H1 (cell line): ENCODE results near the gene SPACA9. TPM values are rescaled to one million over a fixed set of nuclear protein-coding genes. Genes with fewer than 3 reads are reported as not detected.

Source experiments
- ASH2L ChIP-seq: fragments of 200-600, 300-600 bp; sonication (generic); IDR thresholded peaks from one replicate; pipeline ENCODE4 v1.7.1; 2017; ENCODE audit warnings: low read length
- ATF2 ChIP-seq: IDR thresholded peaks from 2 replicates; pipeline ENCODE4 v1.6.1; 2012; ENCODE audit warnings: low read length, inconsistent platforms
- ATF3 ChIP-seq: IDR thresholded peaks from 2 replicates; pipeline ENCODE4 v1.6.1; 2011; ENCODE audit warnings: low read depth, mild to moderate bottlenecking, low read length; ENCODE audit not compliant: insufficient read depth
- BRCA1 ChIP-seq: IDR thresholded peaks from 2 replicates; pipeline ENCODE4 v1.6.1; 2012; ENCODE audit warnings: low read depth, low read length, improper control_type of control experiment
- CBX8 ChIP-seq: fragments of 300-800, 300-1000 bp; sonication (generic); IDR thresholded peaks from 2 replicates; pipeline ENCODE4 v1.7.1; 2016; ENCODE audit warnings: low read depth, low read length, borderline replicate concordance
- CREB1 ChIP-seq: IDR thresholded peaks from 2 replicates; pipeline ENCODE4 v1.6.1; 2012; ENCODE audit warnings: inconsistent platforms
- EP300 ChIP-seq, 2 experiments: IDR thresholded peaks; 1 replicate in 1 of 2; 2 replicates in 1 of 2; pipeline ENCODE4 v1.6.1; 2011 to 2012; ENCODE audit warnings: low read depth in 2 of 2, low read length in 2 of 2, mild to moderate bottlenecking in 2 of 2, borderline replicate concordance in 1 of 2, inconsistent platforms in 1 of 2, moderate library complexity in 1 of 2
- GABPA ChIP-seq: IDR thresholded peaks from 2 replicates; pipeline ENCODE4 v1.6.1; 2011; ENCODE audit warnings: mild to moderate bottlenecking, low read length, moderate library complexity, borderline replicate concordance; ENCODE audit not compliant: insufficient read depth
- JUN ChIP-seq: IDR thresholded peaks from 2 replicates; pipeline ENCODE4 v1.6.1; 2011; ENCODE audit warnings: low read depth, mild to moderate bottlenecking, improper control_type of control experiment, low read length
- JUND ChIP-seq: IDR thresholded peaks from 2 replicates; pipeline ENCODE4 v1.6.1; 2011; ENCODE audit warnings: mild to moderate bottlenecking, improper control_type of control experiment, low read length
- KDM4A ChIP-seq: IDR thresholded peaks from one replicate; pipeline ENCODE4 v1.7.1; 2012; ENCODE audit warnings: low read depth, mild to moderate bottlenecking, moderate library complexity, low read length, inconsistent platforms; ENCODE audit not compliant: severe bottlenecking
- MAFK ChIP-seq: IDR thresholded peaks from 2 replicates; pipeline ENCODE4 v1.6.1; 2012; ENCODE audit warnings: low read depth, mild to moderate bottlenecking, improper control_type of control experiment, low read length
- PHF8 ChIP-seq: fragments of 200-600 bp; sonication (generic); conservative IDR thresholded peaks from 2 replicates; pipeline ENCODE4 v1.7.1; 2012; ENCODE audit warnings: low read depth, mild to moderate bottlenecking, inconsistent platforms, low read length, moderate library complexity
- RFX5 ChIP-seq: IDR thresholded peaks from 2 replicates; pipeline ENCODE4 v1.6.1; 2011; ENCODE audit warnings: low read depth, low read length, improper control_type of control experiment, borderline replicate concordance
- SAP30 ChIP-seq: fragments of 300-600 bp; sonication (generic); IDR thresholded peaks from 2 replicates; pipeline ENCODE4 v1.7.1; 2012; ENCODE audit warnings: low read length, moderate library complexity, mild to moderate bottlenecking, inconsistent platforms; ENCODE audit not compliant: insufficient read depth, insufficient replicate concordance
- SIRT6 ChIP-seq: IDR thresholded peaks from one replicate; pipeline ENCODE4 v1.7.1; 2012; ENCODE audit warnings: low read length, inconsistent platforms
- SIX5 ChIP-seq: IDR thresholded peaks from 2 replicates; pipeline ENCODE4 v1.6.1; 2011; ENCODE audit warnings: mild to moderate bottlenecking, low read depth, low read length
- SP2 ChIP-seq: IDR thresholded peaks from 2 replicates; pipeline ENCODE4 v1.6.1; 2012; ENCODE audit warnings: mild to moderate bottlenecking, low read length, inconsistent platforms
- SUZ12 ChIP-seq: fragments of 200-600 bp; sonication (generic); IDR thresholded peaks from 2 replicates; pipeline ENCODE4 v1.6.1; 2012; ENCODE audit warnings: mild to moderate bottlenecking, inconsistent platforms, low read length, moderate library complexity, mixed read lengths
- TAF1 ChIP-seq: IDR thresholded peaks from 2 replicates; pipeline ENCODE4 v1.6.1; 2011; ENCODE audit warnings: mild to moderate bottlenecking, low read depth, low read length
- TBP ChIP-seq: IDR thresholded peaks from 2 replicates; pipeline ENCODE4 v1.6.1; 2011; ENCODE audit warnings: low read depth, low read length, improper control_type of control experiment
- TCF12 ChIP-seq: IDR thresholded peaks from 2 replicates; pipeline ENCODE4 v1.6.1; 2011; ENCODE audit warnings: low read depth, mild to moderate bottlenecking, low read length
- polyA plus RNA-seq, 7 experiments: library from polyadenylated mRNA; depleted of rRNA in 3 of 7; stranded (reverse) in 5 of 7; unstranded in 2 of 7; fragments of >200 nt in 5 of 7; fragments of 200-250 nt in 2 of 7; gene quantifications; 1 replicate in 5 of 7; 2 replicates in 1 of 7; 4 replicates in 1 of 7; pipeline versions ENCODE4 v1.2.1 to v1.2.3, GENCODE V29; 2011 to 2013; ENCODE audit warnings: missing spikeins in 2 of 7, mixed read lengths in 2 of 7
- total RNA-seq: library from RNA; stranded (reverse); fragmentation: NEBNext Ultra II Directional; extraction: Animal tissue kit (Norgen Biotek cat#: 25700); gene quantifications from 2 replicates; pipeline ENCODE4 v1.2.1, GENCODE V29; 2021

SPACA9 gene
- total and polyA plus RNA-seq, 2 of the 8 experiments (the other 6 are each of a cell fraction or from before 2014, with no cell fraction given): 0.63 to 1.3 TPM

GRCh38 chr9:132901858-132902831 is 23.4 kb downstream of the SPACA9 start (continued):
- no peak for TF ChIP-seq CBX8
- no peak for TF ChIP-seq SUZ12
- no peak for TF ChIP-seq TCF12
- TF ChIP-seq ATF3: no peak
- no peak for TF ChIP-seq TAF1
- TF ChIP-seq MAFK: no peak
- TF ChIP-seq ATF2: peak; percentile 88
- no peak for TF ChIP-seq PHF8
- peak; percentile 62; the same call in 1 of the 2 replicates for TF ChIP-seq CREB1
- no peak for TF ChIP-seq JUN
- no peak for TF ChIP-seq GABPA
- no peak for TF ChIP-seq TBP
- TF ChIP-seq EP300 (IDR thresholded peaks at IDR 0.05; ENCODE audit: borderline replicate concordance in 1 of 2, low read depth in 2 of 2, low read length in 2 of 2): no peak
- no peak for TF ChIP-seq SIRT6
- no peak for TF ChIP-seq BRCA1
- no peak; the same call in 1 of the 2 replicates for TF ChIP-seq JUND
- no peak for TF ChIP-seq KDM4A
- no peak for TF ChIP-seq SIX5
- TF ChIP-seq RFX5: no peak
- TF ChIP-seq ASH2L: no peak
- TF ChIP-seq SP2: no peak
- no peak for TF ChIP-seq SAP30
